Stimulated activated CD4-positive, alpha-beta T cell treated with anti-CD3 and anti-CD28 coated beads, Interleukin-4, amount 100 ng/mL, for 48 hours (primary cell): ENCODE results near the gene DOK7.
"Not testable (repeated sequence)": the region's sequence is repeated elsewhere in the genome, so short reads cannot be mapped to it uniquely, and the experiment has no call there.

Experiments used
- DNase-seq, 2 donors: peaks; one replicate each; pipeline ENCODE4 v3.0.0-alpha.2; 2020; ENCODE audit warnings: low read depth in 2 of 2

DOK7 gene

DNA sequence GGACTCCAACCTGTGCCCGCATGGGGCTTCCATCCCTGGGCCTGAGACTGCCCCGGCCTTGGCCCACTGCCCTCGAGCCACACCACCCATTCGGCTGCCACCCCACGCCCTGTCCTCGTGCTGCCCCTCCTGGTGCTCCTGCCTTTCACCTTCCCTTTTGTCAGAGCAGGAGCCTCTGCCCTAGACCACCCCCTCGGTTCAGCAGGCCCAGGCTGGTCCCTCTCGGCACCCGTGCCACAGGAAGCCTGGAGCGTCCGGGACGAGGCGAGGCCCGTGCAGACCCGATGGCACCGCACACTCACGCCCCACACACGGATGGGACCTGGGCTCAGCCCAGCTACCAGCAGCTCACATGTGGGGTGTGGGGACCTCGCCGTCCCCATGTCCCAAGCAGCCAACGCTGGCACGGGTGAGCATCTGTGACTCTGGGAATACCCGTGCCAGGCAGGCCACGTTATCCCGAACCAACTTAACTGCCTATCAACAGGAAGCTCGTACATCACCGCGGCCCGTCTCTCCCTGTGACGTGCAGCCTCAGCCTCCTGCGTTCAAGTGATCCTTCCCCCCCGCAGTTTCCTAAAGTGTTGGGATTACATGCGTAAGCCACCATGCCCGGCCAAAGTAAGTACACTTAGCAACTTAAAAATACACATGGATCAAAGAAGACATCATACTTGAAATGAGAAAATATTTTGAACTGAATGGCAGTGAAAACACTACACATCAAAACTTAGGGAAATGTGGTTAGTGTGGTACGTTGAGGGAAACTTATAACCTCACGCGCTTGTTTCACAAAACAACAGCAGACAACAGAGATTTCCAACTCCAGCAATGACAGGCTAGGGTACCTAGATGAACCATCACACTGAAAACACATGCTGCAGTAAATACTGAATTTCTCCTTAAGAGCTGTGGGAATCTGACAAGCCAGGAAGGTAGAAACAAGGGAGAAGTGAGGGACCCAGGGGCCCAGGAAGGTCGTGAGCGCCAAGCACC, 40.1 kb downstream of the DOK7 start:
- DNase-seq, result no peak

DNA sequence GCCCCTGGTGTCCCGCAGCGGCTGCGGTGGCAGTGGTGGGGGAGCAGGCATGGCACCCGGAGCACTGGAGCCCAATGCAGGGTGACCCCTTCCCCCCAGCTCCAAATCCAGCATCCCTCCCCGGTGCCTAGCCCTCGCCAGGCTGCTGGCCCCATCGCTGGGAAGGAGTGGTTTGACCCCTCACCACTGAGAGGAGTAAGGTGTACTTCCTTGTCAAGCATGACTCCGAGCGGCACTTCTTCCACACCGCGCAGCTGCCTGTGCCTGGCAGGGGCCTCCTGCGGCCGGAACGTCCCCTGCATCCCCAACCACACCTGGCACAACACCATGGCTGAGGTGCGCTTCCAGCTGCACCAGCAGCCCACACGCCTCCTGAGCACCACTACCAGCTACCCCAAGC, 42.1 kb downstream of the DOK7 start:
- DNase-seq, result no peak

DNA sequence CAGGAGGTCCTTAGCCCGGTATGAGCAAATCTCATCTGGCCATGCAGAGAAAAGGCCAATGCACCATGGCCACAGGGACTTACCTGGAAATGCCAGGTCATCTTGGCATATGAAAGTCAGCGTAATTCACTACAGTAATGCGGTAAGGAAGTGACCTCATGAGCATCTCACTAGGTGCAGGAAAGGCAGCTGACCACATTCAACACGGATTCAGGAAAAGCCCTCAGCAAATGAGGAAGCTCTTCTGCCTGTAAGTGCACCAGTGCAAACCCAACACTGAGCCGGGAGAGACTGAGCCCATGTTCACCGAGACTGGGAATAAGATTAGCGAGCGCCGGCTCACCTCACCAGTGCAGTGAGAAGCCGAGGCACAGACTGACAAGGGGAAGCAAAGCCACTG, 45.4 kb downstream of the DOK7 start:
- no peak for DNase-seq

DNA sequence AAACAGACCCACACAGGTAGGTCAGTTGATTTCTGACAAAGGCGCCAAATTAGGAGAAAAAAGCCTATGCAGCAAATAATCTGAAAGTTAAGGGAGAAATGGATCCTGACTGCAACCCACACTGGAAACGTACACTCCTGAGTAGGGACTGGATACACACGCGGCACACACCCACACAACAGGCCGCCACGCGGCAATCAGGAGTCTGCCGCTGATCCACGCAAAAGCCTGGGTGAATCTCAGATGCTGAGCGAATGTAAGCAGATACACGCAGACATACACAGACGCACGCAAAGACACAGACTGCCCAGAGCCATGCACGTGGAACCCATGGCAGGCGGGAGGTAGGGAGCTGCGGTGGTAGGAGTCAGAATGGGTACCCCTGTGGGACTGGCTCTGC, 47.4 kb downstream of the DOK7 start:
- no peak for DNase-seq

DNA sequence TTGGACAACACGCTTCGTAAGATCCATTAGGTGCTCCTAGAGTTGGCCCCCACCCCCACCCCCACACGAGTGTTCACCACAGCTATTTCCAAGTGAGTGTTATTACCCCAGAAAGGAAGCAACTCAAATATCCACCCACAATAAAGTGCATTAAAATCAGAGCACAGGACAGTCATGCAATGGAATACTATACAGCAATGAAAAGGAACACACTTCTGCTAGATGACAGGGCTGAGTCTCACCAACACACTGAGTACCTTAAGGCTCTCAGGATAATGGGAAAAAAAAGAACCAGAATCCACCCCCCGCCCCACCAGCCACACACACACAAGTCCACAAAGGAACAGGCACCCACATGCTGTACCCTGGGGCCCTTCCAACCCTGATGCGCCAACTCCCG, 48.1 kb downstream of the DOK7 start:
- no peak for DNase-seq

DNA sequence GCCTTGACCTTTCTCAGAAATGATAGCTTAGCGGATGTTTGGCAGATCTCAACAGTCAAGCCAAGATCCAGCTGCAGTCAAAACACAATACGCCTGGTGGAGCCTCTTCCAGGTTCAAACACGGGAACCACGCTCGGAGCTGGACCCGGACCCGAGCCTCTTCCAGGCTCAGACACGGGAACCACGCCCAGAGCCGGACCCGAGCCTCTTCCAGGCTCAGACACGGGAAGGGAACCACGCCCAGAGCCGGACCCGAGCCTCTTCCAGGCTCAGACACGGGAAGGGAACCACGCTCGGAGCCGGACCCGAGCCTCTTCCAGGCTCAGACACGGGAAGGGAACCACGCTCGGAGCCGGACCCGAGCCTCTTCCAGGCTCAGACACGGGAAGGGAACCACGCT, 48.5 kb downstream of the DOK7 start:
- DNase-seq, result not testable (repeated sequence)

DNA sequence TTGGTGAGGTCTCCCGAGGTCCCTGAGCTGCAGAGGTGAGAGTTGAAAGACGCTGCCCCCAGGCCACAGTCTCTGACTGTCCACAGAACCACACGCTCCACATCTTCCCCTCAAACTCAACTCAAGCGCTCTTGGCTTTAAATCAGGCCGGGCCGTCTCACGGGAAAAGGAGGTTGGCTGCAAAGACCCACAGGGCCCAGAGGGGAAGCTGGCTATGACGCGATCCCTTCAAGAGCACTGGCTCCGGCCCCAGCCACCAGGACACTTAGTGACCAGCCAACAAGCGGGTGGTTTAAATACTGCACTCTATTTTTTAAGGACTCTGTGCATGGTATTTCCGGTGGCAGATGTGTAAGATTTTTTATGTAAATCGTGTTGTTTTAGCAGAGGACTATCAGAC, 49.2 kb downstream of the DOK7 start:
- no peak for DNase-seq

DNA sequence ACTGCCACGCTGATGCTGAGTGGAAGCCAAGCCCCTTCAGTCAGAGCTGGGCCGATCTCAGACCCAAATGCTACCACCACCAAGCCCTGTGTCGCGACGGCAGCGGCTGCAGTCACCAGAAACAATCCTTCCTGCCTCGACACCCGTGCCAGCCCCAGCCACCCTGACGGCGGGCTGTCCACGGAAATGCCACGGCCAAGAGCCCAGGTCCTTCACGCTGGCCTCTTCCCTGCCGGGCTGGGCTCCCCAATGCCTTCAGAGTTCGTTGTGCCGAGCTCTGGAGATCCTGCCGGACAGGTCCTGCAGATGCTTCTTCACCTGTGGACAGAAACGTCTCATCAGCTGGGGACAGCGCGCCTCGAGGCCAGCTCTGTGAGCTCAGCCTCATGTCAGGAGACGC, 49.6 kb downstream of the DOK7 start:
- DNase-seq, result no peak

DNA sequence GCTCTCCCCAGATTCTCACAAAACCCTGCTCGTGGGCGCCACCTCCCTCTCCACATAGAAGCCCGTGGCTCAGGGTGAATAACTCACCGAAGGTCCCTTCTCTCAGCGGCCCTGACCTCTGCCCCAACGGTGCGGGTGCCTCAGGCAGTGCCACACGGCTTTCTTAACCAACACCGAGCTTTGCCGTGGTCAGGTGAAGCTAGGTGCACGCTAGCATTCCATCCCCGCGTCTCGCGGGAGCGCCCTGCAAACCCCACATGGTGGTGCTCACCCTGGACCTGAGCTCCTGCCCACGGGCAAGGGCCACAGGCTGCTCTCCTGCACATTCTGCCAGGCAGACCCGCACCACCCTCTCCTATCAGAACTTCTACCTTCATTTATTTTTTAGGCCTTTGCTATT, 50.7 kb downstream of the DOK7 start:
- no peak for DNase-seq

DNA sequence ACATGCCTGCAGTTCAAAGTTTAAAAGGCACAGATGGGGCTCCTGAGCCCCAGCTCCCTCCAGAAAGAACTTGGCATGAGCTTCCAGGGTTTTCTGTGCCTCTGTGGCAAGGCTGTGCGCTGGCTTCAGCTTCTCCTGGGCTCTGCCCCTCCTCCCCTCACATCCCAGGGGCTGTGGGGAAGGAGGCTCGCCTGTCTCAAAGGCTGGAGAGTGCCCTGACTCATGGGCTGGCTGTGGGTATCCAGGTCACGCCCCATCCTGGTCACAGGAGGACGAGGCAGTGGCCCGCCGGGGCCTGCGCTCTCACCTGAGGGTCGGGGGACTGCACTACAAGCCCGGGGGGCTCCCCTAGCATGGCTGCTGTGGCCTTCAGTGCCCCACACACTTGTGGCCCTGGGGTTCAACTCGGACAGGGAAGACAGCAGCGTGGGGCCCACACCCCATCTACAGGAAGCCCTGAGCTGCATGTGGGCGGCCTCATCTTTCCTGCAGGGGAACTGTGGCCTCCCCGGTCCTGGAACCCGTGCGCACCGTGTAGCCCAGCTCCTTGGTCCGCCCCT, 51.2 kb downstream of the DOK7 start:
- no peak for DNase-seq

DNA sequence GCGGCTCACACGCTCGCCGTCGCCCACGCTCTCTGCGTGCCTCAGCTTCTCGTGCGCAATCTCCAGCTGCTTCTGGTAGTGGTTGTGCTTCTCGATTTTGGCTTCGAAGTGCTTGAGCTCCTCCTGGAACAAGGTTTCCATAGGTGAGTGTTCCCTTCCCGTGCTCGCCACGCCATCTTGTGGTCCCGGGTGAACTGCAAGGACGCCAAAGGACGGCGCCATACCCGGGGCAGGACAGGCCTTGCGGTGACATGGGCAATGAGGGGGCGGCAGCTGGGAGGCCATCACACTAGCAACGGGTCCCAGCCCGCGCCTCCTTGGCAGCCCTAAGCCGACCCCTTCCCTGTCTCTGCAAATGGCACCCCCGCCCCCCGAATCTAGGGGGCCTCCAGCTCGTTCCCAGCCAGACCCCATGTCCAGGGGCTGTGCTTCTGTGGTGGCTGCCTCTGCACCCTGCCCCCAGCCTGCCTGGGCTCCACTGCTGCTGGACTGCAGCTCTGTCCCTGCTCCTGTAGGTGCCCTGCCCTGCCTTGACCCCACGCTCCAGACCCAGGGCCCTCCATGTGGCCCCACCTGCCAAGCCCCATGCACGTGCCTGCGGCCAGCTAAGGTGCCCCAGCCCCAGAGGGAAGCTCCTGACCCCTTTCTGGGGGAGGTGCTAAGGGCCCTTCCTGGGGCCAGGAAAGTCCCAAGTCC, 51.8 kb downstream of the DOK7 start:
- no peak for DNase-seq

DNA sequence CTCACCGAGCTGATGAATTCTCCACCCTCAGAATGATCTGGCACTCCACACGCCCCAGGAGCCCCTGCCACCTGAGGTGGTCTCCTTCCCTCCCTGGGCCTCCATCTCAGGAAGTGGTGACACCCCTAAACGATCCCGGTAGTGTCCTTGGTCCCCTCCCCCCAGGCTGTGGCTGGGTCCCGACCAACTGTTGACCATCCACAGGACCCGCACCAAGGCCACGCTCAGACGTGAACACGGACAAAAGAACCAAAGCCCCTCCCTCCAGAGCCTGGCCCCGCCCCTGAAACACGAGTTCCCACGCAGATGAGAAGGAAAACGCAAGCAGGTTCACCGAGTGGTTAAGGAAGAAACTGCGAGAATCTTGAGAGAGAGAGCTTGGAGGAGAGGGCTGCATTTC, 52.5 kb downstream of the DOK7 start:
- DNase-seq, result no peak

DNA sequence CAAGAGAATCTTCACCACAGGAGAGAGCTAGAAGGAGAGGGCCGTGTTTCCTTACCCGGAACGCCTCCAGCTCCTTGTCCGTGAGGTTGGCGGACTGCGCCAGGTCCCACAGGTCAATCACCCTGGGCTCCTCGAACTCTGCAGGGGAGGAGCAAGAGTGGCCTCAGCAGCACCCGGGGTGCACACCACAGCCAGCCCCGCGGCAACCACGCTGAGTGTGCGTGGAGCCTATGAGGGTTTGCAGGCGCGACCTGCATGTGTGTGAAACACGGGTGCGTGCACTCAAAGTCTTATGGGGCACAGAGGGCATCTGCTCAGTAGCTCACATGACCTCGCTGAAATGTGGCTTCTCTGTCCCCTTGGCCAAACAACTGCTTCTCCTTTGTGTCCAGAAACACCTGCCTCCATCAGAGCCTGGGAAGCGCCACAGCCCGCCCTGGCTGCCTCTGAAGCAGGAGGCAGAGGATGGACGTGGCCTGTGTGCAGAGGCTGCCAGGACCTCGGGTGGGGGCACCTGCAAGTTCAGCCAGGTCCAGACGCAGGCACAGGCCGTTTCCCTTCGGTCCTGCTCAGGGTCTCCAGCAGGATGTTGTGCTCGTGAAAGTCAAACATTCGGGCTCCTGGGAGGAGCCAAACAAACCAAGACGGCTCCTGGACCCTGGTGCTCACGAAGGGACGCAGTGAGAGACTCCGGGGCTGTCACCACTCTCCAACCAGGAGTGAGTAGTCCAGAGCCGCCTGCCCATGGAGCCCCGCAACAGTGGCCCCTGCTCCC, 53.1 kb downstream of the DOK7 start:
- DNase-seq, result no peak

DNA sequence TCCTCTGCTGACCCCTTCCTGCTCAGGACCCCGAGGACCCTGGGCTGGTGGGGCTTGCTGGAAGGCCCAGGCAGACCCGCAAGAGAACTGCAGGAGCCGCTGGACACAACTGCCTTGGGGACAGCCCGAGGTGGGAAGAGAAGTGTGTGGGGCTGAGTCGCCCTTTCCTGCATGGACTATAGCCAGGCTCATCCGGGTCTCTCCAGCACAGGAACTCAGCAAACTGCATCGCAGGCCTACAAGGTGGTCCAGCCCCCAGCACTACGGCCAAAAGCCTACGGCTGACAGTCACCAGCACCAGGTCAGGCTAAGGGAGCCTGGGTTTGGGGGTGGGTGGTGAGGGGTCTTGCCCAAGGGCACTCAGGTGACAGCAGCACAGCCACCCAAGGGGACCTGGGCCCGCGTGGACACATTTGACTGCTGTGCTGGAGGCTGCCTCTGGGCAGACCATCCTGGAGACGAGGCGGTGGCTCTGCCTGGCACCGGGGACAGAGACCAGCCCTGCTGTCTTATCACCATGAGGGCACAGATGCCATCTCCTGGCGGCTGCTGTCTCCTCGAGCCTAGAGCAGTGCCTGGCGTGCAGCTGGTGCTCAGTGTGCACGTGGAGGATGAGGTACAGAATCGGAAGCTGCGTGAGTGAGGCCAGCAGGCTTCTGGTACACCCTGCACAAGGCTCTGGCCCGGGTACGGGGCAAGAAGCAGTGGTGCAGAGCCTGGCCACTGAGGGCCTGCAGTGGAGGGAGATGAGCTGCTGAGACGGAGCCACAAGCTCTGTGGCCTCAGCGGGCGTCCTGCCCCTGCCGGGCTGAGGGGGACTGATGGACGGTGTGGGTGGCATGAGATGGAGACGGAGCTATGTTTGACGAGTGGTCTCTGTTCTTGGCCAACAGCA, 54.0 kb downstream of the DOK7 start:
- no peak for DNase-seq

DNA sequence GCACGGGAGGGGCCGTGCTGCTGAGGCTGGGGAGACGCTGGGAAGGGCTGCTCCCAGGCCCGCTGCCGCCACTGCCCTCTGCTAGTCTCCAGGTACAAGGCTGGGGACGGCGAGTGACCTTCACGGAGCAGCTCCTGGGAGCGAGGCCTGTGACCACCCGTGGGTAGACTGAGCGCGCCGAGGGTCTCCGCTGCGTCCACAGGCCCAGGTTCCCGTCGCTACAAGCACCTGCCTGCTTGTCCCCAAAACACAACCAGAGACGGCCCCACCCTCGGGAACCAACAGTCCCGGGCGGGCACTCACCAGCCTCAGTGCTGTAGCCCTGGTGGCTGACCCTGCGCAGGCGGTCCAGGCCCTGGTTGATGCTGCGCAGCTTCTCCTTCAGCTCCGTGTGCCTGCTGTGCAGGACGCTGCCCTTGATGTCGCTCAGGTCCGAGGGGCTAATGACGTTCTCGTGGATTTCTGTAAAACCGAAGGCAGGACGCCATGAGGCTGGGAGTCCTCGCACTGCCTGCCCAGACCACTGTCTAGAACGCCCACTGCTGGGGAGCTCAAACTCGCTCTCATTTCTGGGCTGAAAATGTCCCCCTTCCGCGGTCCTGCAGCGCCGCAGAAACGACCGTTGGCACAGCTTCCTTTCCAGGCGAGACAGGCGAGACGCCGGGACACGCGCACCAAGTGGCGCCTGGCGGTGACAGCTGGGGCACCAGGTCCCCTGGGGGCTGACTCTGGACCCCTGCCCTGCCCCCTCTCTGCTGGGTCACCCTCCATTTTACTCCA, 54.8 kb downstream of the DOK7 start:
- no peak for DNase-seq

DNA sequence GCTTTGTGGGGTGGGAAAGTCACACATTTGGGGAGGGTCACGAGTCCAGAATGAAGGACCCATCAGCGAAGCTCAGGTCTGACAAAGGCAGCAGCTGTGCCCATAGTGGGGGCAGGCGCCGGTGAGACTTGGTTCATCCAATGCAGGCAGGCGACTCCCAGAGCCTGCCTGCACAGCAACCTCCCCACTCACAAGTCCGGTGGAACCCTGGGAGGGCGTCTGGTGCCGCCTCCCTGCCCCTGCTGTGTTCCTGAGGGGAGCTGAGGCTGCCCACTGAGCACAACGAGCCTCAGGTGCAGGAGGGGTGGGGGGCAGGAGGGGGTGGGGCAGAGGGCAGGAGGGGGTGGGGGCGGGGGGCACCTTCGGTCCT, 55.4 kb downstream of the DOK7 start:
- DNase-seq, result no peak

DNA sequence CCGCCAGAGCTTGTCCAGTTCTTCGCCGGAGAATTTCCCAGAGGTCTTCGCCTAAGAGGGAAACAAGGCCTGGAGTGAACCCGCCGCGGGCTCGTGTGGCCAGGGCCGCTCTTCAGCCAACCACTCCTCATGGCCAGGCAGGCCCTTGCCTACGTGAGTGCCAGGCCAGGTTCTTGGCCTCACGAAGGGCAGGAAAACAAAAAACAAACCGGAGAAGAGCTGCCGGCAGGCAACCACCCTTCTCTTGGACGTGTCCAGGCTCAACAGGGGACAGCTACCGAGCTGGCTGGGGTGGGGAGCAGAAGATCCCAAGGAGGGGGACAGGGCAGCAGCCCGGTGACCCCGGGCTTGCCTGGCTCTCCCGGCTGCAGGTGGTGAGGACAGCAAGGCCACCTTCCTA, 55.8 kb downstream of the DOK7 start:
- DNase-seq, result no peak

DNA sequence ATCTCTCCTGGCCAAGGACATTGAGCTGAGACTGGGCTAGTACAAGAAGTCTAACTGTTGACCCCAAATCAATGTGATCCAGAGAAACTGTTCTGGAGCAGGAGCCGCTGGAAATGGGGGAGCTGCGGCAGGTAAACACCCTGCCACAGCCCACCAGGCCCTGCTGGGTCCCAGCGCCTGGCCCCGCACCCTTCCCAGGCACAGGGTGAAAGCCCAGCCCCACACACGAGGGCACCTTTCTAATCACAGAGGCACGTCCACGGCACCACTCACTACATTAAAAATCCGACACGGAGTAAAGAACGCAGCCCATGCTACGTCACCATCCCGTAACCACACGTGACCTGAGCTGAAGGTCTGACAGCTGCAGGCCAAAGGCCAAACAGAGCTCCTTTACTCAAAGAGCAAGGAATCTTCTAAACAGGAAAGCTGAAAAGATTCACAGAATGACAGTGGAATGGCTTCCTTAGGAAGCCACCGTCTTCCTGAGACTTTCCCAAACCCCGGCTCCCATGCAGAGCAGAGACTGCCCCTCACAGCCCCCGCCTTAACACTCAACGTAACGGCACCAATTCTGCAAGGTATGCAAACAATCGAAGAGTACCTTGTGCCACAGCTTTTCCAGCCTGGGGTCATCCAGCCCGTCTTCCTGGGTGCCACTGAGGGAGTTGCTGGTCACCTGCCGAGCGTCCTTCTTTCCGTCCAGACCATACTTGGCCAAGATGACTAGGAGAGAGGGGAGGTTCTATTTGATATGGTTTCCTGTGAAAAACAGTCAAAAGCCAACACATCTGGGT, 56.6 kb downstream of the DOK7 start:
- DNase-seq, result no peak

DNA sequence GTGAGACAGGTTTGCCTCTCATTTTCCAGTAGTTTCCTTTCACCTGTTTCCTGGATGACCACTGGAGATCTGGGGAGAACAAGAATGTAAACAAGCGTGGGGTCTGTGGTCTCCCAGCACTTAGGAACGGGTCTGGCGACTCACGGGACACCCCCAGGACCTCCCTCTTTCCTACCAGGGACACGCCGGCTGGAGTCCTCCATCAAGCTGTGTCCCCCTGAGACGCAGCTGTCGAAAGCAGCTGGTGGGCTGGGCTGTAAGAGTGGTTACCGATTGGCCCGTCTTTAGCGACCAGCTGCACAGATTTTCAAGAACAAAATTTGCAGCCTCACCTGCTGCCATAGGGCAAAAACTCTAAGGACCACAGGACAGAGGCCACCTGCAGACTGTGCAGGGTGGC, 57.2 kb downstream of the DOK7 start:
- no peak for DNase-seq
